Measurements from ENCODE around the gene H2AZ1.

Gene H2AZ1

GRCh38 chr4:99947190-99947578 lies 2.9 kb downstream of the H2AZ1 start:
- TF ChIP-seq, protein P1, sequence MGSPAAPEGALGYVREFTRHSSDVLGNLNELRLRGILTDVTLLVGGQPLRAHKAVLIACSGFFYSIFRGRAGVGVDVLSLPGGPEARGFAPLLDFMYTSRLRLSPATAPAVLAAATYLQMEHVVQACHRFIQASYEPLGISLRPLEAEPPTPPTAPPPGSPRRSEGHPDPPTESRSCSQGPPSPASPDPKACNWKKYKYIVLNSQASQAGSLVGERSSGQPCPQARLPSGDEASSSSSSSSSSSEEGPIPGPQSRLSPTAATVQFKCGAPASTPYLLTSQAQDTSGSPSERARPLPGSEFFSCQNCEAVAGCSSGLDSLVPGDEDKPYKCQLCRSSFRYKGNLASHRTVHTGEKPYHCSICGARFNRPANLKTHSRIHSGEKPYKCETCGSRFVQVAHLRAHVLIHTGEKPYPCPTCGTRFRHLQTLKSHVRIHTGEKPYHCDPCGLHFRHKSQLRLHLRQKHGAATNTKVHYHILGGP (tag by site-specific recombination; IDR thresholded peaks at IDR 0.05) = no peak
- TF ChIP-seq, protein P2, sequence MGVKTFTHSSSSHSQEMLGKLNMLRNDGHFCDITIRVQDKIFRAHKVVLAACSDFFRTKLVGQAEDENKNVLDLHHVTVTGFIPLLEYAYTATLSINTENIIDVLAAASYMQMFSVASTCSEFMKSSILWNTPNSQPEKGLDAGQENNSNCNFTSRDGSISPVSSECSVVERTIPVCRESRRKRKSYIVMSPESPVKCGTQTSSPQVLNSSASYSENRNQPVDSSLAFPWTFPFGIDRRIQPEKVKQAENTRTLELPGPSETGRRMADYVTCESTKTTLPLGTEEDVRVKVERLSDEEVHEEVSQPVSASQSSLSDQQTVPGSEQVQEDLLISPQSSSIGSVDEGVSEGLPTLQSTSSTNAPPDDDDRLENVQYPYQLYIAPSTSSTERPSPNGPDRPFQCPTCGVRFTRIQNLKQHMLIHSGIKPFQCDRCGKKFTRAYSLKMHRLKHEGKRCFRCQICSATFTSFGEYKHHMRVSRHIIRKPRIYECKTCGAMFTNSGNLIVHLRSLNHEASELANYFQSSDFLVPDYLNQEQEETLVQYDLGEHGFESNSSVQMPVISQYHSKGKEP (tag by site-specific recombination; IDR thresholded peaks at IDR 0.05) = 0 out of 2 replicates have a peak, but pooled peaks have one; percentile 42
- TF ChIP-seq, protein P3, sequence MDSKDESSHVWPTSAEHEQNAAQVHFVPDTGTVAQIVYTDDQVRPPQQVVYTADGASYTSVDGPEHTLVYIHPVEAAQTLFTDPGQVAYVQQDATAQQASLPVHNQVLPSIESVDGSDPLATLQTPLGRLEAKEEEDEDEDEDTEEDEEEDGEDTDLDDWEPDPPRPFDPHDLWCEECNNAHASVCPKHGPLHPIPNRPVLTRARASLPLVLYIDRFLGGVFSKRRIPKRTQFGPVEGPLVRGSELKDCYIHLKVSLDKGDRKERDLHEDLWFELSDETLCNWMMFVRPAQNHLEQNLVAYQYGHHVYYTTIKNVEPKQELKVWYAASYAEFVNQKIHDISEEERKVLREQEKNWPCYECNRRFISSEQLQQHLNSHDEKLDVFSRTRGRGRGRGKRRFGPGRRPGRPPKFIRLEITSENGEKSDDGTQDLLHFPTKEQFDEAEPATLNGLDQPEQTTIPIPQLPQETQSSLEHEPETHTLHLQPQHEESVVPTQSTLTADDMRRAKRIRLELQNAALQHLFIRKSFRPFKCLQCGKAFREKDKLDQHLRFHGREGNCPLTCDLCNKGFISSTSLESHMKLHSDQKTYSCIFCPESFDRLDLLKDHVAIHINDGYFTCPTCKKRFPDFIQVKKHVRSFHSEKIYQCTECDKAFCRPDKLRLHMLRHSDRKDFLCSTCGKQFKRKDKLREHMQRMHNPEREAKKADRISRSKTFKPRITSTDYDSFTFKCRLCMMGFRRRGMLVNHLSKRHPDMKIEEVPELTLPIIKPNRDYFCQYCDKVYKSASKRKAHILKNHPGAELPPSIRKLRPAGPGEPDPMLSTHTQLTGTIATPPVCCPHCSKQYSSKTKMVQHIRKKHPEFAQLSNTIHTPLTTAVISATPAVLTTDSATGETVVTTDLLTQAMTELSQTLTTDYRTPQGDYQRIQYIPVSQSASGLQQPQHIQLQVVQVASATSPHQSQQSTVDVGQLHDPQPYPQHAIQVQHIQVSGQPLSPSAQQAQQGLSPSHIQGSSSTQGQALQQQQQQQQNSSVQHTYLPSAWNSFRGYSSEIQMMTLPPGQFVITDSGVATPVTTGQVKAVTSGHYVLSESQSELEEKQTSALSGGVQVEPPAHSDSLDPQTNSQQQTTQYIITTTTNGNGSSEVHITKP (tag by site-specific recombination; IDR thresholded peaks at IDR 0.05) = 0 out of 2 replicates have a peak, but pooled peaks have one; percentile 13
- TF ChIP-seq PRDM1 (tag by site-specific recombination; IDR thresholded peaks at IDR 0.05) = peak; percentile 47; the same call in 1 of the 2 replicates
- no peak for TF ChIP-seq ZNF571 (tag by site-specific recombination; IDR thresholded peaks at IDR 0.05)
- 0 out of 2 replicates have a peak, but pooled peaks have one; percentile 23 for TF ChIP-seq ZXDB (tag by site-specific recombination; IDR thresholded peaks at IDR 0.05)
- no peak for TF ChIP-seq ZNF138 (tag by site-specific recombination; IDR thresholded peaks at IDR 0.05; ENCODE audit: borderline replicate concordance)
- Histone ChIP-seq H3K4me1 (ENCODE audit: control insufficient read depth, insufficient read depth, low read length) (no peaks in the 10 kb centered on the region), H3K27ac (ENCODE audit: extremely low read depth, low read depth, low read length) (peak overlapping the region; percentile 76), H3K4me3 (ENCODE audit: low read depth, low read length) (no peak overlapping the region; the same call in 1 of the 2 replicates), H3K36me3 (ENCODE audit: control insufficient read depth in 2 of 2, insufficient read depth in 1 of 2, low read length in 2 of 2) (peaks cover 3 to 40% of the 10 kb centered on the region in 2 experiments; a peak in 1 of 3 replicates), H3K9me3 (ENCODE audit: control insufficient read depth, insufficient read depth, low read depth, low read length) (no peaks in the 10 kb centered on the region)
- POLR2A ChIA-PET = interaction anchor here (1.0 to 1.5 kb wide), 3 partner anchors 21 to 384 kb away, joined by 3 to 9 read pairs (median 6); partner anchors contain the start of genes LAMTOR3 and TRMT10A
- CTCF ChIA-PET = interaction anchor here (2.0 kb wide), 1 partner anchor 139 kb away, joined by 4 read pairs; no protein-coding TSS in a partner anchor

DNA sequence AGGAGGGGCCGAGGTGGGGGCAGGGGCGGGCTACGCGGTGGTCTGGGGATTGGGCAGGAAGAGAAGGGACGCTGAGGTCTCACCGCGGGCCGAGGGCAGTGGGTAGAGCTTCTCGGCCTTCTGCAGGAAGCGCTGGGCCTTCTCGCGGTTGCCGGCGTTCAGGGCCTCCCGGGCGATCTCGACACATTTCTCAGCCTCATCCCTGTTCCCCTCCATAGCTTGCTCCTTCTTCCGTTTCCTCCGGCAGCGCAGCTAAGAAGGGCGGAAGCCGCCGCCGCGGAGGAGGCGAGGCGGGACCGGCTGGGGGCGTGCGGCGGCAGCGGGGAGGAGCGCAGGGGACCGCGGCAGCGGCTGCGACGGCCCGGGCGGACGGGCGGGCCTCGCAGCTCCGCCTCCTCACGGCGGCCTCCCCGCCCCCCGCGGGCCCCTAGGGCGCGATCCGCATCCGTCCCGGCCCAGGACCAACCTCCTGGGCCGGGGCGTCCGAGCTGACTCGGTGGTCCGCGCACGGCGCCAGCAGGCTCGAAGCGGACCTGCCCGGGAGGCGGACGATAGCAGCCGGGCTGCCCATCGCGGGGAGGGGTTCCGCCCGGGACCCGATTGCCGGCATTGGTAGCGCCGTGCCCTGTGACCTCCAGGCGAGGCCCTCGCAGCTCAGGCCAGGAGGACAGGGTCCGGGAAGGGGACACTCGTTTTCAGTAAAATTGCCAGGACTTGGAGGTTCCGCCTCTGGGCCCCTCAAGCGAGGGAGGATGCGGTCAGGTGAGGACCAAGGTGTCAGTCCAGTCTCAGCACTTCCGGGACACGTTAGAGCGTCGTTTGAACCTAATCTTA lies 3.5 kb downstream of the H2AZ1 start, which contains the start of gene DNAJB14:
Gene DNAJB14, minus strand, starts transcription at position 263 of the 834 bp plus-strand sequence. Its CDS starts 47 bp downstream, at position 216.
- Histone ChIP-seq H3K4me1 (ENCODE audit: control insufficient read depth, insufficient read depth, low read length) (no peaks in the 10 kb centered on the region), H3K36me3 (ENCODE audit: control insufficient read depth in 2 of 2, insufficient read depth in 1 of 2, low read length in 2 of 2) (peaks cover 3 to 40% of the 10 kb centered on the region in 2 experiments; a peak in 1 of 3 replicates), H3K9me3 (ENCODE audit: control insufficient read depth, insufficient read depth, low read depth, low read length) (no peaks in the 10 kb centered on the region), H3K4me3 (ENCODE audit: low read depth, low read length) (peak within 1 kb of the TSS; percentile 56), H3K27ac (ENCODE audit: extremely low read depth, low read depth, low read length) (peak within 1 kb of the TSS; percentile 76)
- ChIA-PET POLR2A (interaction anchor here (0.6 to 1.5 kb wide), 4 partner anchors 22 to 383 kb away, joined by 3 to 9 read pairs (median 4); partner anchors contain the start of genes LAMTOR3 and TRMT10A), CTCF (interaction anchor here (2.0 kb wide), 1 partner anchor 138 kb away, joined by 4 read pairs; no protein-coding TSS in a partner anchor)
- TF ChIP-seq ZNF274 (IDR thresholded peaks at IDR 0.05; ENCODE audit: low read length) (no peak), ZNF274 (tag by site-specific recombination; IDR thresholded peaks at IDR 0.05; ENCODE audit: borderline replicate concordance) (no peak), ZNF223 (tag by site-specific recombination; IDR thresholded peaks at IDR 0.05) (no peak), ZNF341 (tag by site-specific recombination; IDR thresholded peaks at IDR 0.05; ENCODE audit: low read depth) (peak; percentile 7), ZNF133 (tag by site-specific recombination; IDR thresholded peaks at IDR 0.05) (no peak), ZBTB49 (tag by site-specific recombination; IDR thresholded peaks at IDR 0.05; ENCODE audit: low read depth) (no peak), ZNF677 (tag by site-specific recombination; IDR thresholded peaks at IDR 0.05) (no peak), ZNF37A (tag by site-specific recombination; IDR thresholded peaks at IDR 0.05) (no peak), ZNF776 (tag by site-specific recombination; IDR thresholded peaks at IDR 0.05; ENCODE audit: borderline replicate concordance) (no peak), ZNF140 (tag by site-specific recombination; IDR thresholded peaks at IDR 0.05) (no peak), HOXD13 (CRISPR knock-in tag; IDR thresholded peaks at IDR 0.05; ENCODE audit: borderline replicate concordance) (no peak), ZNF514 (tag by site-specific recombination; IDR thresholded peaks at IDR 0.05) (no peak), ZNF624 (tag by site-specific recombination; IDR thresholded peaks at IDR 0.05) (no peak), OVOL3 (tag by site-specific recombination; IDR thresholded peaks at IDR 0.05) (no peak), MEIS1 (CRISPR knock-in tag; IDR thresholded peaks at IDR 0.05; ENCODE audit: borderline replicate concordance) (no peak)
- TF ChIP-seq, protein P4, sequence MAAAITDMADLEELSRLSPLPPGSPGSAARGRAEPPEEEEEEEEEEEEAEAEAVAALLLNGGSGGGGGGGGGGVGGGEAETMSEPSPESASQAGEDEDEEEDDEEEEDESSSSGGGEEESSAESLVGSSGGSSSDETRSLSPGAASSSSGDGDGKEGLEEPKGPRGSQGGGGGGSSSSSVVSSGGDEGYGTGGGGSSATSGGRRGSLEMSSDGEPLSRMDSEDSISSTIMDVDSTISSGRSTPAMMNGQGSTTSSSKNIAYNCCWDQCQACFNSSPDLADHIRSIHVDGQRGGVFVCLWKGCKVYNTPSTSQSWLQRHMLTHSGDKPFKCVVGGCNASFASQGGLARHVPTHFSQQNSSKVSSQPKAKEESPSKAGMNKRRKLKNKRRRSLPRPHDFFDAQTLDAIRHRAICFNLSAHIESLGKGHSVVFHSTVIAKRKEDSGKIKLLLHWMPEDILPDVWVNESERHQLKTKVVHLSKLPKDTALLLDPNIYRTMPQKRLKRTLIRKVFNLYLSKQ (tag by site-specific recombination; IDR thresholded peaks at IDR 0.05; ENCODE audit: borderline replicate concordance) = no peak
